Astrocyte (in vitro differentiated cells and primary cell): Measurements from ENCODE around the gene PDGFA.

Experiments used
- EZH2 ChIP-seq: IDR thresholded peaks from 2 replicates; pipeline ENCODE4 v1.6.1; 2012; ENCODE audit warnings: mild to moderate bottlenecking, low read length, inconsistent platforms; ENCODE audit not compliant: insufficient read depth
- TF ChIP-seq, protein P1 (sequence below): IDR thresholded peaks from 2 replicates; pipeline ENCODE4 v1.5.1; 2011; ENCODE audit warnings: low read depth, mild to moderate bottlenecking, inconsistent platforms, low read length, moderate library complexity; ENCODE audit not compliant: insufficient read depth

DNA sequence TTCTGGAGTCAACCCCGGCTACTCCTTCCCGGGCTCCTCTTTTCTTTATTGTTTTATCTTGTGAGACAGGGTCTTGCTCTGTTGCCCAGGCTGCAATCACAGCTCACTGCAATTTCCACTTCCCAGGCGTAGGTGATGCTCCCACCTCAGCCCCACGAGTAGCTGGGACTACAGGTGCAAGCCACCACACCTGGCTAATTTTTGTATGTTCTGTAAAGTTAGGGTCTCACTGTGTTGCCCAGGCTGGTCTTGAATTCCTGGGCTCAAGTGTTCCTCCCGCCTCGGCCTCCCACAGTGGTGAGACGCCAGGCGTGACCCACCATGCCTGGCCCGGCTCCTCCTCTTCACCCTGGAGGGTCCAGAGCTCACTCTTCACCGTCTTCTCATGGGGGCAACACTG is 15.3 kb upstream of the PDGFA start:
- TF ChIP-seq EZH2: no peak
- TF ChIP-seq, protein P1, sequence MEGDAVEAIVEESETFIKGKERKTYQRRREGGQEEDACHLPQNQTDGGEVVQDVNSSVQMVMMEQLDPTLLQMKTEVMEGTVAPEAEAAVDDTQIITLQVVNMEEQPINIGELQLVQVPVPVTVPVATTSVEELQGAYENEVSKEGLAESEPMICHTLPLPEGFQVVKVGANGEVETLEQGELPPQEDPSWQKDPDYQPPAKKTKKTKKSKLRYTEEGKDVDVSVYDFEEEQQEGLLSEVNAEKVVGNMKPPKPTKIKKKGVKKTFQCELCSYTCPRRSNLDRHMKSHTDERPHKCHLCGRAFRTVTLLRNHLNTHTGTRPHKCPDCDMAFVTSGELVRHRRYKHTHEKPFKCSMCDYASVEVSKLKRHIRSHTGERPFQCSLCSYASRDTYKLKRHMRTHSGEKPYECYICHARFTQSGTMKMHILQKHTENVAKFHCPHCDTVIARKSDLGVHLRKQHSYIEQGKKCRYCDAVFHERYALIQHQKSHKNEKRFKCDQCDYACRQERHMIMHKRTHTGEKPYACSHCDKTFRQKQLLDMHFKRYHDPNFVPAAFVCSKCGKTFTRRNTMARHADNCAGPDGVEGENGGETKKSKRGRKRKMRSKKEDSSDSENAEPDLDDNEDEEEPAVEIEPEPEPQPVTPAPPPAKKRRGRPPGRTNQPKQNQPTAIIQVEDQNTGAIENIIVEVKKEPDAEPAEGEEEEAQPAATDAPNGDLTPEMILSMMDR: no peak
